GM21786 (cell line): ENCODE results near the gene MED27.

Experiments
- ATAC-seq: cut with Tn5 transposase; IDR thresholded peaks from one replicate; pipeline ENCODE4 v1.9.1; 2021; ENCODE audit not compliant: unreplicated experiment

Gene MED27

DNA sequence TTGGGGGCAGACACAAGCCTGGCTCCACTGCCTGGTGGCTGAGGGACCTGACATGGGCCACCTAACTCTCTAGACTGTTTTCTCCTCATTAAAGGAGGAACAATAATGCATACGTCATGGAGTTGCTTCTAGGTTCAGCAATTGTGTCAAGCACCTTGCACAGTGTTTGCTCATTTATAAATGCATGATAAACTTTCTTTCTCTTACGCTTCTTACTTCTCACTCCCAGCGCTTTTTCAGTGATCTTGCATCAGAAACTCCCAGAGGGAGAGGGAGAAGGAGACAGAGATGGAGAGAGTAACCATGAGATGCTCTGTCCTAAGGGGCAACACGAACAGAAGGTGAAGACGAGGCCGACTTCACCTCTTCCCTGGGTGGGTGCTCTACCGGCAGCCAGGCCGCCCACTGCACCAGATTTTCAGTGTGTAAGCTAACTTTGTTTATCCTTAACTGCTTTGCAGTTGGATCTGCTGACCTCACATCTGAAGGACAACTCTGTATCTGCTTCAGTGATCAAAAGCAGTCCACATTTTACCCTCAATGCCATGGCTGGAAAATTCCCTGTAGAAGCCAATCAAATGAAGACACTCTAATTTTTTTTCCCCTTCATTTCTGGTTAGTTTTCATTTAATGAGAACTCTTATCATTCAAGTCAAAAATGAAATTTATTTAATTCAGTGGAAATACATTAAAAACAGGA is 35.3 kb downstream of the MED27 start:
- no peak for ATAC-seq

DNA sequence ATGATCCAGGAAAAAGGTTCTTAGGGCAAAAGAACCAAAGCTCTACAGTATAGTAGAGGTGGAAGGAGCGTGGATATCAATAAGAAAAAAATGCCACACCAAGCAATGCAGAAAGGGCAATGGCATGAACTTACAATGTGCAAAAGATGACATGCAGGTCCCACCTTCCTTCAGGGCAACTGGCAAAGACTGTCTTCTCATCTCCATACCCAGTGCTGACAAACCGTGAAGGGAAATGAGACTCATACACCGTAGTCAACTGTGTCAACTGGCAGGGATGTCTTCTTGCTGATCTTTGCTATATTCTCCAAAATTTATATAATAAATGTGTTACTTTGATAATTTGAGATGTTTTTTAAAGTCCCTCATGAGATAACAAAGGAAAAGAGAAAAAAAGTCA is 36.0 kb downstream of the MED27 start:
- ATAC-seq, result no peak

DNA sequence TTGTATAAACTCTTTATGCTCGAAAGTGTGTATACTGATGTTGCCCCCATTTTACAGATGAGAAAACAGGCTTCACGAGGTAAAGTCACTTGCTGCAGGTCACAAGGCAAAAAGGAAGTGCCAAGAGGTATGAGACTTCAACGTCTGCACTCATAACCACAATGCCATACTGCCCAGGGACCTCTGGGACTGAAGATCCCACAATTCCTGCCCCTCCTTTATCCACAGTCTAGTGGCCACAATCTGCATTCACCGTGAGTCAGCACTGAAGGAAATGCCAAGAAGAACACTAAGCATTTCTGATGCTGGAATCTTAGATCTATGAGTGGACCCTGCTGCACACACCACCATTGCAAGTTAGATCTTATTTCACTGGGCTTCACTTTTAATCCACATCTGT is 37.3 kb downstream of the MED27 start:
- ATAC-seq, result no peak

DNA sequence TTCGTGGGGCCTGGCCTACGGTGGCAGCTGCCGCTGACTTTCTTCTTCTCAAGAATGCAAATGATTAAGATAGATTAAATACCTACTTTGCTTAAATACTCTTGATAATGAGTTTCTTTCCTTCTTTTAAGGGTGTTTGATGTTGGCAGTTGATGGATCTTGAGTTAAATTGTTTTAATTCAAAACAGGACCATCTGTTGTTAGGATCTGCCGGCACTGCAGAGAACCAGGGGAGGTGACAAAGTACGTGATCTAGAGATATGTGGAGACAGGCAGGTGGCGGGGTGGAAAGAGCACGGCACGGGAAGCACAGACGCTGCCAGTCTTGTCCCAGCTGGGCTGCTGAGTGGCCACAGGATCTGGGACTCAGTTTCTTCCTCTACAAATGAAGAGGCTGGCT is 37.9 kb downstream of the MED27 start:
- ATAC-seq, result no peak

DNA sequence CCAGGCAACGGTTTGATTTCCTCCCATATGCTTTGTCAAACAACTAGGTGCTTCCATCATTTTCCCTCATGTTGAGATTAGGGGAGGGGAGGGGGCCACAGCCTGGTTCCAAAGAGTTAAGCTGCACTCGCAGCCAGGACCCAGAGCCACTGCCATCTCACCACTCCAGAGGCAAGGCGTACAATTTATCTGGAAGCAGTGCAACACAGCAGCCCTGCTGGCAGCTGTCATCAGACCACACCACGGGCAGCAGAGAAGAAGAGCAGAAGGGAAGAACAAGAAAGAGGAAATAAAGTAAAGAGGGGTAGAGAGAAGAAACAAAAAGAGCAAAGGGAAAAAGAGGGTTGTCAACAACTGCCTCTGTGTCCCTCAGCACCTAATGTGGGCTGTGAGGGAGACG is 38.9 kb downstream of the MED27 start:
- no peak for ATAC-seq

DNA sequence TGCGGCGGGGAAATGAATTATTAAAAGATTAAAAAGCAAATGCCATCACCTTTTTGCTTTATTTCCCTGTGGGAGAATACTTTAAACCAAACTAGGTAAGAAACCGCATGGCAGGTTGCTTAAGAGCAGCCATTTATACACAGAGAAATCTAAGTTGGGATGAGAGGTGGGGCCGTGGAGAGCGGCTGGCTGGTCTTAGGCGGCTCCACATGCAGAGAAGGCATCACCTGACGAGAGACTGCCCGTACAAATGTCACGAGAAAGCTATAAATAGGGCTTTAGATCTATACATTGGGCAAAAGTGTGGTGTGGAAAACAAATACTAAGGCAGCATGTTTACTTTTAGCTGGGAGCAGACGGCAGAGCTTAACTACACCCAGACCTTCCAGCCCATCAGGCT is 39.4 kb downstream of the MED27 start:
- ATAC-seq, result no peak

DNA sequence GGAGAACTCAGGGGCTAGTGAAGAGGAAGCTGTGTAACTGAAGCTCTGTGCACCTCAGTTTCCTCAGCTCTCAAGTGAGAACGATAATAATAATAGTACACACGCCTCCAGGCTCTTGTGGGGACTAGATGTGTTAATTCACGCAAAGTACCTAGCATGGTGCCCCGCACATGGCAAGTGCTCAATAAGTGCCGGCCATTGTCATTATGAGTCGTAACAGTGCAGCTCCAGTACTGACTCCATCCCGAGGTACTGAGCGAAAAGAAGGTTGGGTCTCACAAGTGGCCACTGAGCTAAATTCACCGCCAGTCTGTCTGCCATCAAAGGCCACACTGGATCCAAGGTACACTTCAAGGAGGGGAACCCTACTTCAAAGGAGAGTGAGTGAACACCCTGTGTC is 40.4 kb downstream of the MED27 start:
- no peak for ATAC-seq

DNA sequence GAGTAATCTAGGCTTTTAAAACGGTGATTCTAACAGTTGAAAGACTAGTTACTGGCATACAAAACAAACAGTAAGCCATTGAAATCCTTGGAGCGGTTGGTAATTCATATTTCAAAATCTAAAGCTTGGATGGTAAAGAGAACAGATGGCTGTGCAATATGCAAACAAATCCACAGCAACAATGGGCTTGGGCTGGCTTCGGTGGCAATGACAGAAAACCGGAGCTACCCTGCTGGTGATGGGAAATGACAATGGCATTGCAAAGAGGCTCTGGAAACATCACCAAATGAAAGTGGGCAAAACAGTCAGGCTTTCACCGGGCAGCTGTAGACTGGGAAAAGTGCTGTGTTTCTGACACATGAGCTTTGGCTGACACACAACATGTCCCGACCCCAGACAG is 42.2 kb downstream of the MED27 start:
- ATAC-seq, result no peak

DNA sequence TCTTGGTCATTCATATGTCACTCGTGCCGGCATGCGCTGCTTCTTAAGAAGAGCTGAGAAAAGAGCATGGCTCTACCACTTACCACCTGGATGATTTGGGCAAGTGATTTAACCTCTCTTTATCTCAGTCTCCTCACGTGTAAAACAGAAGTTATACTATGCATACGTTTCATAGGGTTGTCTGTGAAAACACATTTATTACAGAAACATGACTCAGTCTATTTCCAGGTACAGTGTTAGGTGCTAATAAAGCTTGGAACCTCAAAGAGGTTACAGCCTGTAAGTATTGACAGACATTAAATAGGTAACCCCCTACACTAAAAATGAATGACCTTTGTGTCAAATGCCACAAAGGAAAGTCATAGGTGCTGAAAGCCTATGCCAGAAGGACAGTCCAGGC is 43.1 kb downstream of the MED27 start:
- no peak for ATAC-seq

DNA sequence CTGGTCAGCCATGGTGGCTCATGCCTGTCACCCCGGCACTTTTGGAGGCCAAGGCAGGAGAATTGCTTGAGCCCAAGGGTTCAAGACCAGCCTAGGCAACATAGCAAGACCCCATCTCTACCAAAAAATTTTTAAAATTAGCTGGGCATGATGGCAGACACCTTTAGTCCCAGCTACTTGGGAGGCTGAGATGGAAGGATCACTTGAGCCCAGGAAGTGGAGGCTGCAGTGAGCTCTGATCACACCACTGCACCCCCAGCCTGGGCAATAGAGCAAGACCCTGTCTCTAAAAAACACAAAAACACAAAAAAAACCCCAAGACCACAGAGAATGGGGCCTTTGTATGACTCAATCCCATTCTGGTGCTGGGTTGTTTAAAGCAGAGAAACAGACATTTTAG is 44.0 kb downstream of the MED27 start:
- ATAC-seq, result no peak

DNA sequence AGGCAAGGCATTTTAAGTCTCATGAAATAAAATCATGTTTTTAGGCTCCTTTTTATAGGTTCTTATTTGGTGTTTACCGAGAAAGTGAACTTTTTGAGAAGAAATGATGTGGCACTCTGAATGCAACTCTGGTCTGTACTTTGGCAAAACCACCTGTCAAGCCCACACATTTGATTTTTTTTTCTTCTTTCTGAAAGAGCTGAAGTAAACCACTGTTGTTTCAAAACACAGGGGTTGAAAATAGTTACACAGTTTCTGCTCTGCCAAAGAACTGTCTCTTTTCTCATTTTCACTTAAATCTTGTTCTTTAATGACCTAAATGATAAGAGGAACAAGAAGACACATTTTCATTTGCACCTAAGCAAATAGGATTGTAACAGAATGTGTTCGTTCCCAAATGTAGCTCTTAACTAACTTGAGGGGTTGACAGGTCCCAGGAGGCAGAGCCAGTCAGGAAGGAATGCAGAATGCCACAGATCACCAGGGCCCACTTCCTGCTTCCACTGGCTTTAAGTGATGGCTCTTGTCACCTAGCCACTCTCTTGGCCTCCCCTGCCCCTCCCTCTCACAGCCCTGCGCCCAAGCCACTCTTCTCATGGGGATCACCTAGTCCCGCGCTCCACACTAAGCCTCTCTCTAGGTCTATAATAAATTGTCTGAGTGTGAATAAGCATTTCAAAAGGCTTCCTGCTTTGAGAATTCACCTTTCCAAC is 47.3 kb downstream of the MED27 start:
- no peak for ATAC-seq

DNA sequence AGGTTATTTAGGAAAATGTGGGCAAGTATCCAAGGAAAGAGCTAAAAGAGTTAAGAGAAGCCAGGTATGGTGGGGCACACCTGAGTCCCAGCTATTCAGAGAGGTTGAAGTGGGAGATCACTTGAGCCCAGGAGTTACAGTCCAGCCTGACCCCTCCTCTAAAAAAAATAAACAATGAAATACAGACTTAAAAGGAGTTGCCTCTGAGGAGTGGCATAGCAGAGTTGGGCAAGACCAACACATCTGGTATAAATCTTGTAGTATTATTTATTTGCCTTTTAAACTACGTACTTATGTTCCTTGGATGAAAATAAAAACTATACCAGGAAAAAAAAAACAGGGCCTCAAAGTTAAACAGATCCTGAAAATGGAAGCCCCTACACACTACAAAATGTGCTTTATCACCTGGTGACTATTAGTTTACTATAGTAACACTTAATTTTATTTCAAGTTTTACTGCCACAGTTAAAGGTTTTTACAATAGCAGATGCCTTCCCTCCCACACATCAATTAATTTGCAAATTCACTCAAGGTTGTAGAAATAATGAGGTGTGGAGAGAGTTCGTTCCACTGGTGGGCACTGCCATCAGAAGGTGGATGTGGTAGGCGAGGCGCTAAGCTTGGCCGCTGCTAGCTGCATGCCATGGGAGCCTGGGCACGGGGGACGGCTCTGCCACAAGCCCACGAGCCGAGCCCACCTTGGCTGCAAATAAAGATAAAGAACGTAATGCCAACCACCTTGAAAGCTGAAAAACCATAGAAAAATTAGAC is 48.0 kb downstream of the MED27 start:
- ATAC-seq, result no peak

DNA sequence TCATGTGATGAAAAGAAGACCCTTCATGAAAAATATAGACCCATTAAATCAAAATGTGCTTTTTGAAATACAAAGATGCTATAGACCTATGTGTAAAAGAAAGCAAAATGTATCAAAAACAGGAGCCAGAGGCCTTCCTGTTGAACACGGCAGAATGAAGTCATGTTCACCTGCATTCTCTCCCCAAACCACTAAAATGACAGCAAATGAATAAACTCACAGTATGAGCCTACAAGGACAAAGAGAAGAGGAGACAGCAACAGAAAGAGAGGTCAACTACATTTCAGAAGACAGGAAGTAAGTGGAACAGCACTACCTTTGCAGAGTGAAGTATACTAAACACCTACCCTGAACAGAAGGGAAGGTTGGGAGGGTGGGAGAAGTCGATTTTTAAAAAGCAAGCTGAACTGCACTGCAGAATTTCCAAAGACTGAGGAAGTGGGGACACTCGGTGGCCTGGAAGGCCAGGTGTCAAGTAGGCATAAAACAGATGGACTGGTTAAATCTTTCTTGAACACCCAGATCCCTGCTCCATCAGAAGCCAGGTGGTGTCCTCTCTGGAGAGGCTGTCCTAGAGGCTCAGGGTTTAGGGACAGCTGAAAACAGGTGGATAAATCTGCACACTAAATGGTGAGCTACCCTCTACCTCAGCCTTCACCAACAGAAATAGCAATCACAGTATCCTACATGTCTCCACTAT is 48.9 kb downstream of the MED27 start:
- ATAC-seq, result no peak

DNA sequence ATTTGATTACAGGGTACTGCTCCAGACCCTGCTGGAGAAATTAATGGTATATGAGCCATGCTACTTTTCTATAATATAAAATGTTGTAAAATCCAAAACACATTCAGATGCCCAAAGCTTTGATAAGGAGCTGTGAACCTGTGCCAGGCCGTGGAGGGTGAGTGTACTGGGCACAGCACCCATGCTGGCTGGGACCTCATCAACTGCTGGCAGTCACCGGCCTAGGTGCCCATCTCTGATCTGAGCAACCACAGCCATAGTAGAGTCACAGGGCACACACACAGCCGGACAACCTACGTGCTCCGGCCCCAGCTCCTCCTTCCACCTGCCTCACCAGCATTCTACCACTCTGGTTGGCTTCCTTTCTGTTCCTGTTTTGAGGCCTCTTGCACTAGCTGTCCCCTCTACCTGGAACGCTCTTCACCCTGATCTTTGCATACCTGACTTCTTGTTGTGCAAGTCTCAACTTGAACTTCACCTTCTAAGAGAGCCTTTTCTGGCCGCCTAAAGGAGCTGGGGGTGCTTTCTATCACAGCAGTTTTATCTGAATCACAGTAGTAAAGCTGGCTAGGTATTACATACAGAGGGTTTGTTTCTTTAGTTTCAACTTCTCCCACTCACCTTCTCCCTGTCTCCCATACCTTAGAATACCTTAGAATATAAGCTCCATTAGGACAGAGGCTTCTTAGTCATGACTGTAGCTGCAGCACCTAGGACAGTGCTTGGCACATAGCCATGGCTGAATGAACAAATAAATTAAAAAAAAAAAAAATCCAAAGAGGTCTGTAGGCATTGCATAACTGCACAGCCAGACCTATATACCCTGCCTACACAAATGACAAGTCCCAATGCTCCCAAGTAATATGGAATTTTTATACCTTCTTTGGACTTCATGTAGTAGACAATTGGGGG is 51.7 kb downstream of the MED27 start:
- no peak for ATAC-seq

DNA sequence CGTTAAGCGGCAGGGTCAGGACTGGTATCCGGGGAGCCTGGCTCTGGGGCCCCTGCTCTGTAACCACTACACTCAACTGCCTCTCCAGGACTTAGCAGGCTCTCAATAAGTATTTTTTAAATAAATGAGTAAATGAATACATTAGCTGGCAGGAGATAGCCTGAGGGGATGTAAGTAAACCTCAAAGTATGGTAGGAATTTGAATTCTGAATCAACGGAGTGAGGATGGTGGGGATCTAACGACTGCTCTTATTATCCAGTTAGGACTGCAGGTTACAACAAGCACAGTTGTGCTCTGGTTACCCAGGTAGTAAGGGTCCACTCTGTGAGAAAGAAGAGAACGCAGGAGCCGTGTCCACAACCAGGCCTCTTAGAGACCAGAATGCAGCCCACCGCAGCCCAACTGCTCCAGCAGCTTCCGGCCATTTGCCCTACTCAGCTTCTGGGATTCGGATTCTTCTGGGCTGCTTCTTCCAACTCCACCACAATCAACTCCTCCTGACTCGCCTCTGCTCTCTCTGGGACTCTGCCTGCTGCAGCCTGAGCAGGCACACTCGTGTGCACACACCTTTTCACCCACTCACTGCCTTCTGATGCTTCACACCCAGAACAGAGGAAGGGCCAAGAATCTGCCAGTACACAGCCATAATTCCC is 52.6 kb downstream of the MED27 start:
- ATAC-seq, result no peak

DNA sequence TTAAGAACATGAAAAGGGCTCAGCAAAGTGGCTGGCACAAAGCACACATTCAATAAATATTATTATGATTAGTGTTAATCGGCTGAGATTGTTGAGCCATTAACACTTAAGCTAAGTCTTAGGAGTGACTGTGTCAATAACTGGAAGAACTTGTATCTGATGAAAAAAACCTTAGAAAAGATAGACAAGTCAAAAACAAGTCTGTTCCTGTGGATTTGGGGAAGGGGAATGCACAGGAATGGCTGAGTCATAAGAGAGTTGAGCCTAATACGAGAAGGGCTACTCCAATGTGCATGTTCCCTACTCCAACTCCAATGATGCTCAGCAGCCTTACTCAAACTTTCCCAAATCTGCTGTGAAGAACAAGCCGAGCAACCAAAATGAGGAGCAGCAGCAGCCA is 53.9 kb downstream of the MED27 start:
- ATAC-seq, result no peak

DNA sequence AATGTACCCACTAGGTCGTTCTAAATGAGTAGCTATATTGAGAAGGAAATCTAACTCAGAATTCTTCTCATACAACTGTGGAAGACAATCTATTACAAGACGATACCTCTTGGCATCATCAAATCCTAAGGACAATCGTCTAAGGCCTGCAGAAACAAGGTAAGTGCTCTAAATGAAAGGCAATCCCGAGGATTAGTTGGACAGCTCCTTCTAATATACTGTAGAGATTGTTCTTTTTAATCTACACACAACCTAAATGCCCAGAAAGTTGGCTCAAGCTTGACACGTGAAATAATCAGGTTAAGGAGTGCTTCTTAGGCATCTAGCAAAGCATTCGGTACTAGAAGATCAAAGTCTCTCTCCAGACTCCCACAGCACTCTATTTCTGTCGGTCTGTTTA is 55.1 kb downstream of the MED27 start:
- no peak for ATAC-seq

DNA sequence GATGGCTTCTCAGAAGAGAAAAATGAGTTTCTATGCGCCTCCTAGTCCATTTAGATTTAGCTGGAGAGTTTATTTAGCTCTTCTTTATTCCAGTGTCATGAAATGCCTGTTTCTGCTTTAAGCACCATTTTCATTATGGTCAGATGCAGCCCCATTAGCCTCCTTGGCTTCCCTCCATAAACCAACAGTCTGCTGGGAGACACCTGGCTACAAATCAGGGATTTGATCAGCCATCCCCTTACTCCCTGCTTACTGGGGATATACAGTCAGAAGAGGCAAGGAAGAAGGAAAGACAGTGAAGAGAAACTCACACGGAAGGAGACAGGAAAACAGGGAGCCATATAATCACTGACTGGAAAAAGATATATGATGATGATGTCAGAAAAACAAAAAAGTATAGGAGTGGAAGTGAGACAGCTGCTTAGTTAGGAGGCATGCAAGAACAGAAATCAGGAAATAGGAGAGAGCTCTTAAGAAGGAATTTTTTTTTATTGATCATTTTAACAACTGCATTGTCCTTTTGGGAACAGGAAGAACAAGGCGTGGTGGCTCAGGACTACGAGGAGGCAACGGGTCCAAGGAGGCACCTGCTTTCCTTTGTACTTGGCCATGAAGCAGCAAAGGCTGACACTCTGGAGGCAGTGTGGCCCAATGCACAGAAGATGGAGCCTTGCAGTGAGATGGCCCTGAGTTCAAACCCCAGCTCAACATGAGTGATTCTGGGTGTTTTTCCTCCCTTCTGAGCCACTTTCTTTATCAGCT is 56.1 kb downstream of the MED27 start:
- ATAC-seq, result no peak

DNA sequence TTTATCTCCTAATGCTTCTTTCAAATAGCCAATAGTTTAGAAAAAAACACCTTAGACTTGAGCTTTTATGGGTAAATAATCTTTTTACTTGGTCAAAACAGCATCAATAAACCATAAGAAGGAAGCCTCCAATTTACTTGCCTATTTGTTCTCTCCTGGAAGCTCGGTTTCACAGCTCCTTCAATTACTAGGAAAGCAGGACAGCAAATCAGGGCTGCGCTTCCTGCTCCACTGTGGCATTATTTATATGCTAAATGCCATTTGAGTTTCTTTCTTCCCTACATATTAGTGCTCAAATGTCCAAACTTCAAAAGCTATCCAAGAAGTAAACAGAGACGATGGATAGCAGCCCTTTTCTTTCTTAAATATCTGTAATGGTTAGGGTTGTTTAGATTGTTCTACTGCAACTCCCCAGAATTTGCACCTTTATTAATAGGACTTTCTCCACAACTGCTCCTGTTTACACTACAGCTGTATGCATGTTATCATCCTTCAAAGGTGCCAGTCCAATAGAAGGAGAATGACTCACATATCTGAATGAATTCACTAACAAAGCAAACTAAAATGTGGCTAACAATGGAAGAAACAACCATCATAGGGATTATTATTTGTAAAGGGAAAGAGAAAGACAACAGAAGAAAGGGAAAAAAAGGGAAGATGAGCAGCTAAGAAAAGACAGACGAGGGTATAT is 58.7 kb downstream of the MED27 start:
- no peak for ATAC-seq
